Activated B cell treated with CpG ODN at 0.5 μM for 24 hours (primary cell): ENCODE results near the gene SLAMF9. TPM values are rescaled to one million over a fixed set of nuclear protein-coding genes. Genes with fewer than 3 reads are reported as not detected.

ENCODE experiments used
- ATAC-seq: fragments of 200-7000 bp; cut with Tn5 transposase; one replicate; pipeline ENCODE4 v1.10.0; 2021; ENCODE audit warnings: low read depth, mild to moderate bottlenecking, moderate library complexity
- CTCF ChIA-PET: fragments of 350-600 bp; sonication (Branson Sonifier 250); formaldehyde crosslinking; loops from one replicate; lab custom pipeline; 2021; ENCODE audit warnings: antibody characterized with exemption; lab: Charles Lee
- POLR2A ChIA-PET: fragments of 350-600 bp; sonication (Branson Sonifier 250); formaldehyde crosslinking; loops from one replicate; lab custom pipeline; 2021; ENCODE audit warnings: antibody characterized with exemption; lab: Charles Lee
- DNase-seq: peaks from one replicate; pipeline ENCODE4 v3.0.0; 2022
- H3K27ac Mint-ChIP-seq: one replicate; pipeline ENCODE4 v1.8.0; 2020; ENCODE audit warnings: mixed read lengths
- H3K27me3 Mint-ChIP-seq: one replicate; pipeline ENCODE4 v1.8.0; 2021; ENCODE audit warnings: mixed read lengths
- H3K36me3 Mint-ChIP-seq: one replicate; pipeline ENCODE4 v1.8.0; 2021; ENCODE audit warnings: low read depth, mixed read lengths
- H3K4me1 Mint-ChIP-seq: one replicate; pipeline ENCODE4 v1.8.0; 2021; ENCODE audit warnings: mixed read lengths
- H3K4me3 Mint-ChIP-seq: one replicate; pipeline ENCODE4 v1.8.0; 2020; ENCODE audit warnings: mild to moderate bottlenecking, mixed read lengths
- H3K9me3 Mint-ChIP-seq: one replicate; pipeline ENCODE4 v1.8.0; 2020; ENCODE audit warnings: mixed read lengths
- intact Hi-C: fragments of 100-400 bp; cut with micrococcal nuclease; formaldehyde crosslinking; loops from one replicate; pipeline ENCODE4 v1.15.1; 2024
- total RNA-seq: library from RNA; stranded (reverse); gene quantifications from 2 replicates; pipeline ENCODE4 v1.2.3, GENCODE V29; 2022
- TF ChIP-seq, protein P1 (sequence below): fragments of 200-600 bp; IDR thresholded peaks from one replicate; pipeline ENCODE4 v1.8.0; 2022; ENCODE audit warnings: antibody characterized with exemption, mild to moderate bottlenecking

SLAMF9 gene
- total RNA-seq, 1 donor from 2014 or later = not detected

DNA sequence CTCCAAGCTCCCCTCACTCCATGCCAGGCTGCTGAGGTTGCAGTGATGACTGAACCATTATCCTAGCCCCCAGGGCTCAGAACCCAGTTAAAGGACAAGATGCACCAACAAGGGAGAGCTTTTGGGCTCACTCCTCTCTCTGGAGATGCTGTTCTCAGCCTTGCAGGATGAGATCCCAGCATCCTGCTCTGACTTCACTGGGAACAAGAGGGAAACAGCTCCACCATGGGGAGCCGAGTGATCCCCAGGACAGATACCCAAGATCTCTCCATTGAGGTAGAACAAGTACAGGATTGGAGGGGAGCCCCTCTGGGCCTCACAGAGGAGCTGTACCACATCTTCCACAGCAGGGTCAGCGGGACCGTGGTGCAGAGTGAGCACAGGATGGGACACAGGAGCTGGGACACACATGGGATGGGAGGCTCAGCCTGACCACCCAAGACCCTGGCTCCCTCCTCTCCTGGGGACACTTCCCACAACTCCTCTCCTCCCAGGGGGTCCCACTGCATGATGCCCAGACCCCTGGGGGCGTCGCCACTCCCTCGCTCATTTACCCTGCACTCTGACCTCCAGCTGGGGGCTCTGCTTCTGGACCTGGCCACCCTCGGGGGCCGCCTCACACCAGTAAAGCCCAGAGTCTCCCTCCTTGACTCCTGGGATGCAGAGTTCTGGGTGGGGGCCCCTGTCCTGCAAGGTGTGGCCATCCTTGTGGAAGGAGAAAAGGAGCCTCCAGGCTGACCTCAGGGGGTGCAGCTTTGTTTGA lies 18.6 kb upstream of the SLAMF9 start:
- H3K27me3 Mint-ChIP-seq = peaks cover 24% of the 10 kb centered on the region
- TF ChIP-seq, protein P1, sequence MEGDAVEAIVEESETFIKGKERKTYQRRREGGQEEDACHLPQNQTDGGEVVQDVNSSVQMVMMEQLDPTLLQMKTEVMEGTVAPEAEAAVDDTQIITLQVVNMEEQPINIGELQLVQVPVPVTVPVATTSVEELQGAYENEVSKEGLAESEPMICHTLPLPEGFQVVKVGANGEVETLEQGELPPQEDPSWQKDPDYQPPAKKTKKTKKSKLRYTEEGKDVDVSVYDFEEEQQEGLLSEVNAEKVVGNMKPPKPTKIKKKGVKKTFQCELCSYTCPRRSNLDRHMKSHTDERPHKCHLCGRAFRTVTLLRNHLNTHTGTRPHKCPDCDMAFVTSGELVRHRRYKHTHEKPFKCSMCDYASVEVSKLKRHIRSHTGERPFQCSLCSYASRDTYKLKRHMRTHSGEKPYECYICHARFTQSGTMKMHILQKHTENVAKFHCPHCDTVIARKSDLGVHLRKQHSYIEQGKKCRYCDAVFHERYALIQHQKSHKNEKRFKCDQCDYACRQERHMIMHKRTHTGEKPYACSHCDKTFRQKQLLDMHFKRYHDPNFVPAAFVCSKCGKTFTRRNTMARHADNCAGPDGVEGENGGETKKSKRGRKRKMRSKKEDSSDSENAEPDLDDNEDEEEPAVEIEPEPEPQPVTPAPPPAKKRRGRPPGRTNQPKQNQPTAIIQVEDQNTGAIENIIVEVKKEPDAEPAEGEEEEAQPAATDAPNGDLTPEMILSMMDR = no peak
- no peak overlapping the region for H3K4me3 Mint-ChIP-seq
- H3K27ac Mint-ChIP-seq = no peak overlapping the region
- DNase-seq = no peak
- ATAC-seq = no peak
- ChIA-PET CTCF (interaction anchor here (1.2 kb wide), 2 partner anchors 35 to 173 kb away, joined by 3 read pairs; no protein-coding TSS in a partner anchor), POLR2A (no interaction called here)
- no peaks in the 10 kb centered on the region for H3K36me3 Mint-ChIP-seq
- no peaks in the 10 kb centered on the region for H3K9me3 Mint-ChIP-seq
- H3K4me1 Mint-ChIP-seq = no peaks in the 10 kb centered on the region
- intact Hi-C loops = no loop called here

DNA sequence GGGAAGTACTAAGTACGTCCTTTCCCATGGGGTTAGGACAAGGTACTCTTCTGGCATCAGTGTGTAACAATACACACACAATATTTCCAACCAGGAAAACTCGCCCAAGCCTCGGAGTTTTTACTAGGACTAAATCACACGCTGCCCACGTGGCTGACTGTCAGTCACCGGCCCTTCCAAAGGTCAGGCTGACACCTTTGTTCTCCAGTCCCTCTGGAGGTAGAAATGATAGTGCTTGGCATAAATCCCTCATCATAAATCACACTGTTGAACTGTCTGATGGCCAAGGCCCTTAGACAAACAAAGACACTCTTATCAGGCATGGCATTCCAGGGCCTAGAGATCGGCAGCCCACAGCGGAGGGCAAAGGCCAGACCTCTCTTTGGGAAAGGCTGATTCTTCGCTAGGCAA lies 16.9 kb upstream of the SLAMF9 start:
- H3K4me3 Mint-ChIP-seq = no peak overlapping the region
- ATAC-seq = no peak
- TF ChIP-seq, protein P1 = no peak
- DNase-seq = no peak
- ChIA-PET CTCF (no interaction called here), POLR2A (no interaction called here)
- no peaks in the 10 kb centered on the region for H3K4me1 Mint-ChIP-seq
- no peaks in the 10 kb centered on the region for H3K9me3 Mint-ChIP-seq
- no peaks in the 10 kb centered on the region for H3K36me3 Mint-ChIP-seq
- H3K27ac Mint-ChIP-seq = no peak overlapping the region
- intact Hi-C loops = no loop called here
- peaks cover 20% of the 10 kb centered on the region for H3K27me3 Mint-ChIP-seq

DNA sequence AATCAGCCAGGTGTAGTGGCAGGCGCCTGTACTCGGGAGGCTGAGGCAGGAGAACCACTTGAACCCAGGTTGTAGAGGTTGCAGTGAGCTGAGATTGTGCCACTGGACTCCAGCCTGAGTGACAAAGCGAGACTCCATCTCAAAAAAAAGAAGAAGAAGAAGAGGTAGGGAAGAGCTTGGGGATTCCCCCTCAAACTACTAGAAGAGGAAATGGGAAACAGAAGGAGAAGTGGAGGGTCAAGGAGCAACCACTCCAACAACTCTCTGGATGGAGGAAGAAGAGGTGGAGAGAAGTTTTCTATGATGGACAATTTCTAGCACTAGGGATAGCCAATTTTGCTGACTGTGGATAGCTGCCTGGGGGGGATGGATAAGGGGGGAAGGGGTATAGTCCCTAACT lies 14.9 kb upstream of the SLAMF9 start:
- no peak overlapping the region for H3K27ac Mint-ChIP-seq

DNA sequence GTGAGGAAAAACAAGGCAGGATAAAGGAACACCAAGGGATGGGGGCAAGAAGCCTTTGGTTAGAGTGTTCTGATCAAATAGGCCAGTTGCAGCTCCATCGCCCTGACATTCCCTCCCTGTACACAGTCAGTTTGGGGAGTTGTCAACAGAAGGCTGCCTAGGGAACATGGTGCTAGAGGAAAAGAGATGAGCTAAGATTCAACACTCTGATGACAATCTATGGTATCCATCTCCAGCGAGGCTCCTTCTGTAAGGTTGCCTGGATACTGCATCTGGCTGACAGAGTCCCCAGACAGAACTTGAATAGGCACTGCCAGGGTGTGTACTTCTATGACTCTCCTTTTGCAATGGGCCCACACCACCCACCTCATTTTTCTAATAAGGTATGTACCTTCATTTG lies 11.2 kb upstream of the SLAMF9 start:
- ATAC-seq (no peak), DNase-seq (no peak)
- TF ChIP-seq, protein P1 = no peak
- H3K9me3 Mint-ChIP-seq = no peaks in the 10 kb centered on the region
- no peaks in the 10 kb centered on the region for H3K4me1 Mint-ChIP-seq
- peaks cover 12% of the 10 kb centered on the region for H3K27me3 Mint-ChIP-seq
- intact Hi-C loops = no loop called here
- H3K27ac Mint-ChIP-seq = no peak overlapping the region
- POLR2A ChIA-PET = no interaction called here
- no peaks in the 10 kb centered on the region for H3K36me3 Mint-ChIP-seq
- H3K4me3 Mint-ChIP-seq = no peak overlapping the region
- CTCF ChIA-PET = interaction anchor here (1.0 kb wide), 1 partner anchor 28 kb away, joined by 3 read pairs; no protein-coding TSS in a partner anchor

More for the DNA sequence above, 14.9 kb upstream of the SLAMF9 start:
- Mint-ChIP-seq H3K36me3 (no peaks in the 10 kb centered on the region), H3K4me3 (no peak overlapping the region), H3K9me3 (no peaks in the 10 kb centered on the region), H3K27me3 (peaks cover 20% of the 10 kb centered on the region), H3K4me1 (no peaks in the 10 kb centered on the region)
- intact Hi-C loops = no loop called here
- TF ChIP-seq, protein P1 = no peak
- ATAC-seq (no peak), DNase-seq (no peak)
- CTCF ChIA-PET = no interaction called here
- POLR2A ChIA-PET = no interaction called here

DNA sequence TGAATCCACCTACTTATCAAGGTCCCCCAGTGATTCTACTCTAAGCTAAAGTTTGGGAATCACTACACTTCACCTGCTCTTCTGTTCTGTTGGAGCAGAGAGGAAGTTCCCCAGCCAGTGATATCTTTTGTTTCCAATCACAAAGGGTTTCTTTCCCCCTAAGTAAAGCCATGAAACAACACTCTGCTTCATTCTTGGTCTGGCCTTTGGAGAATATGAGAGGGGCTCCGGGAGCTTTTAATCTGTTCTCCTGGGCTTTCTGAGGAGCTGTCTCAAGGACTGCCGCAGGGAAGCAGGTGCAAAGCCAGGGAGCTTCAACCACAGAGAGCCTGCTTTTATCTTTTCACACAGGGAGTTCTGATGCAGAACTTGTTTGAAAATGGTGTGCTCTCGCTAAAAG lies 10.1 kb upstream of the SLAMF9 start:
- intact Hi-C loops = no loop called here
- CTCF ChIA-PET = no interaction called here
- POLR2A ChIA-PET = no interaction called here
- no peak overlapping the region for H3K27ac Mint-ChIP-seq
- peaks cover 10% of the 10 kb centered on the region for H3K27me3 Mint-ChIP-seq
- H3K36me3 Mint-ChIP-seq = no peaks in the 10 kb centered on the region
- TF ChIP-seq, protein P1 = no peak
- ATAC-seq = no peak
- H3K4me1 Mint-ChIP-seq = no peaks in the 10 kb centered on the region
- DNase-seq = no peak
- no peak overlapping the region for H3K4me3 Mint-ChIP-seq
- no peaks in the 10 kb centered on the region for H3K9me3 Mint-ChIP-seq
